HUES48 (cell line): ENCODE results near the gene TIMM29.

ENCODE experiments used
- H3K27ac ChIP-seq: one replicate; pipeline ENCODE4 v1.7.0; 2013; ENCODE audit warnings: low read depth, low read length, inconsistent platforms
- H3K27me3 ChIP-seq: 2 replicates; pipeline ENCODE4 v1.6.1; 2013; ENCODE audit warnings: mild to moderate bottlenecking, low read length; ENCODE audit not compliant: control insufficient read depth, insufficient read depth
- H3K36me3 ChIP-seq: 2 replicates; pipeline ENCODE4 v1.6.1; 2013; ENCODE audit warnings: low read length; ENCODE audit not compliant: control insufficient read depth, insufficient read depth
- H3K4me1 ChIP-seq: 2 replicates; pipeline ENCODE4 v1.6.1; 2013; ENCODE audit warnings: mild to moderate bottlenecking, low read length; ENCODE audit not compliant: control insufficient read depth, insufficient read depth
- H3K4me3 ChIP-seq: 2 replicates; pipeline ENCODE4 v1.5.1; 2013; ENCODE audit warnings: mild to moderate bottlenecking, low read depth, low read length
- H3K9ac ChIP-seq: 2 replicates; pipeline ENCODE4 v1.6.1; 2013; ENCODE audit warnings: mild to moderate bottlenecking, low read depth, low read length, moderate library complexity
- H3K9me3 ChIP-seq: 2 replicates; pipeline ENCODE4 v1.6.1; 2013; ENCODE audit warnings: low read length; ENCODE audit not compliant: control insufficient read depth, insufficient read depth

TIMM29 gene

GRCh38 chr19:10971107-10971726 lies 42.6 kb downstream of the TIMM29 start:
- Histone ChIP-seq H3K4me1 (peaks cover 4% of the 10 kb centered on the region; the same call in 1 of the 2 replicates), H3K27me3 (no peaks in the 10 kb centered on the region), H3K9ac (no peak overlapping the region), H3K36me3 (no peaks in the 10 kb centered on the region), H3K9me3 (no peaks in the 10 kb centered on the region), H3K4me3 (no peak overlapping the region), H3K27ac (no peak overlapping the region)

- Histone ChIP-seq H3K4me3 (no peak overlapping the region), H3K27ac (no peak overlapping the region), H3K36me3 (peaks cover 7% of the 10 kb centered on the region; the same call in 1 of the 2 replicates), H3K9me3 (no peaks in the 10 kb centered on the region), H3K27me3 (no peaks in the 10 kb centered on the region), H3K4me1 (no peaks in the 10 kb centered on the region), H3K9ac (no peak overlapping the region)
These were observed 46.9 kb downstream of the TIMM29 start for GRCh38 chr19:10975374-10976130.

GRCh38 chr19:10976131-10976892 lies 47.7 kb downstream of the TIMM29 start:
- no peak overlapping the region for H3K9ac ChIP-seq
- H3K4me3 ChIP-seq: no peak overlapping the region
- peaks cover 3% of the 10 kb centered on the region; the same call in 1 of the 2 replicates for H3K4me1 ChIP-seq
- no peak overlapping the region for H3K27ac ChIP-seq
- H3K27me3 ChIP-seq: no peaks in the 10 kb centered on the region
- peaks cover 7% of the 10 kb centered on the region; the same call in 1 of the 2 replicates for H3K36me3 ChIP-seq
- H3K9me3 ChIP-seq: no peaks in the 10 kb centered on the region

- no peak overlapping the region for H3K27ac ChIP-seq
- peaks cover 7% of the 10 kb centered on the region; the same call in 1 of the 2 replicates for H3K36me3 ChIP-seq
- peaks cover 4% of the 10 kb centered on the region; the same call in 1 of the 2 replicates for H3K4me1 ChIP-seq
- H3K9me3 ChIP-seq: no peaks in the 10 kb centered on the region
- H3K9ac ChIP-seq: no peak overlapping the region
- H3K4me3 ChIP-seq: no peak overlapping the region
- H3K27me3 ChIP-seq: no peaks in the 10 kb centered on the region
These were observed 49.1 kb downstream of the TIMM29 start for GRCh38 chr19:10977742-10978092.
